GM12892 (cell line): Measurements from ENCODE around the gene FKBP15.

Source experiments
- POLR2A ChIP-seq: IDR thresholded peaks from 2 replicates; pipeline ENCODE4 v1.6.1; 2011; ENCODE audit warnings: low read depth, low read length, control low read depth
- POLR2AphosphoS5 ChIP-seq: IDR thresholded peaks from 2 replicates; pipeline ENCODE4 v1.6.1; 2011; ENCODE audit warnings: low read depth, low read length, control low read depth
- TAF1 ChIP-seq: IDR thresholded peaks from 2 replicates; pipeline ENCODE4 v1.6.1; 2011; ENCODE audit warnings: low read depth, mild to moderate bottlenecking, control low read depth, low read length, borderline replicate concordance

- TF ChIP-seq POLR2A (no peak), TAF1 (no peak), POLR2AphosphoS5 (no peak)
Measured at GRCh38 chr9:113177251-113177650, 43.8 kb downstream of the FKBP15 start.
